Liver (tissue), 9 donors: ENCODE results near the gene SEPTIN8. TPM values are rescaled to one million over a fixed set of nuclear protein-coding genes. Genes with fewer than 3 reads are reported as not detected.

Experiments
- DNase-seq: peaks from one replicate; pipeline ENCODE4 v3.0.0-alpha.2; 2017; ENCODE audit warnings: low spot score
- H3K27ac ChIP-seq, 2 donors: one replicate each; pipeline ENCODE4 v1.7.0; 2013; ENCODE audit warnings: inconsistent platforms in 2 of 2, low read length in 2 of 2, control low read depth in 1 of 2, low read depth in 1 of 2, mild to moderate bottlenecking in 1 of 2
- H3K27me3 ChIP-seq, 4 donors: one replicate each; pipeline versions ENCODE4 v1.6.1 to v1.7.0; 2013; ENCODE audit warnings: low read length in 3 of 4, inconsistent platforms in 1 of 4, mild to moderate bottlenecking in 1 of 4, moderate library complexity in 1 of 4; ENCODE audit not compliant: control insufficient read depth in 4 of 4, insufficient read depth in 4 of 4
- H3K36me3 ChIP-seq, 4 donors: one replicate each; pipeline versions ENCODE4 v1.6.1 to v1.7.0; 2013; ENCODE audit warnings: low read length in 3 of 4, mild to moderate bottlenecking in 3 of 4, low read depth in 1 of 4, moderate library complexity in 1 of 4; ENCODE audit not compliant: control insufficient read depth in 4 of 4, insufficient read depth in 3 of 4
- H3K4me1 ChIP-seq, 4 donors: one replicate each; pipeline versions ENCODE4 v1.6.1 to v1.7.0; 2013; ENCODE audit warnings: low read length in 3 of 4, mild to moderate bottlenecking in 3 of 4, moderate library complexity in 1 of 4; ENCODE audit not compliant: control insufficient read depth in 4 of 4, insufficient read depth in 4 of 4
- H3K4me3 ChIP-seq, 3 donors: one replicate each; pipeline versions ENCODE4 v1.6.1 to v1.7.0; 2013; ENCODE audit warnings: low read length in 3 of 3, control low read depth in 1 of 3, low read depth in 1 of 3, mild to moderate bottlenecking in 1 of 3
- H3K9ac ChIP-seq, 2 donors: one replicate each; pipeline ENCODE4 v1.7.0; 2013; ENCODE audit warnings: low read length in 2 of 2, mild to moderate bottlenecking in 2 of 2, moderate library complexity in 2 of 2, control low read depth in 1 of 2, low read depth in 1 of 2
- H3K9me3 ChIP-seq, 4 donors: one replicate each; pipeline versions ENCODE4 v1.6.1 to v1.7.0; 2013; ENCODE audit warnings: low read length in 3 of 4; ENCODE audit not compliant: control insufficient read depth in 4 of 4
- EGR1 ChIP-seq, 2 donors: IDR thresholded peaks; 2 replicates each; pipeline ENCODE4 v1.6.1; 2016 to 2018; ENCODE audit warnings: antibody characterized with exemption in 2 of 2, low read depth in 2 of 2
- GABPA ChIP-seq, 2 donors: IDR thresholded peaks in 1 of 2; conservative IDR thresholded peaks in 1 of 2; 2 replicates each; pipeline ENCODE4 v1.6.1; 2016; ENCODE audit warnings: antibody characterized with exemption in 2 of 2, mild to moderate bottlenecking in 1 of 2, moderate library complexity in 1 of 2
- HNF4G ChIP-seq: IDR thresholded peaks from 2 replicates; pipeline ENCODE4 v1.6.1; 2016; ENCODE audit warnings: antibody characterized with exemption
- MAX ChIP-seq: IDR thresholded peaks from 2 replicates; pipeline ENCODE4 v1.6.1; 2016; ENCODE audit warnings: antibody characterized with exemption
- NR2F2 ChIP-seq: IDR thresholded peaks from 2 replicates; pipeline ENCODE4 v1.6.1; 2016; ENCODE audit warnings: antibody characterized with exemption
- RAD21 ChIP-seq, 2 donors: IDR thresholded peaks; 2 replicates each; pipeline ENCODE4 v1.6.1; 2016; ENCODE audit warnings: antibody characterized with exemption in 2 of 2, mild to moderate bottlenecking in 2 of 2
- YY1 ChIP-seq: IDR thresholded peaks from 2 replicates; pipeline ENCODE4 v1.6.1; 2016; ENCODE audit warnings: antibody characterized with exemption, mild to moderate bottlenecking
- ZBTB33 ChIP-seq: IDR thresholded peaks from 2 replicates; pipeline ENCODE4 v1.6.1; 2016; ENCODE audit warnings: antibody characterized with exemption
- WGBS: extraction: QIAGEN DNeasy Blood & Tissue Kit; methylation state at CpG from one replicate; pipeline ENCODE4 v1.1.7; 2013; 5-methylcytosine and 5-hydroxymethylcytosine counted together
- polyA plus RNA-seq, 2 donors: library from polyadenylated mRNA; stranded (reverse) in 1 of 2; unstranded in 1 of 2; fragments of 200-250 nt in 1 of 2; fragments of >200 nt in 1 of 2; fragmentation: Nextera tagmentation in 1 of 2; extraction: Ambion mirVana in 1 of 2; gene quantifications; one replicate each; pipeline versions ENCODE4 v1.2.1 to v1.2.3, GENCODE V29; 2013 to 2015
- total RNA-seq, 2 donors: library from RNA; depleted of rRNA; stranded (reverse); fragments of >200 nt; gene quantifications; one replicate each; pipeline ENCODE4 v1.2.3, GENCODE V29; 2014
- TF ChIP-seq, protein P1 (sequence below): IDR thresholded peaks from 2 replicates; pipeline ENCODE4 v1.6.1; 2016; ENCODE audit warnings: antibody characterized with exemption
- TF ChIP-seq, protein P2 (sequence below): fragments of 150-350 bp; IDR thresholded peaks from 2 replicates; pipeline ENCODE4 v1.5.1; 2017; ENCODE audit warnings: improper control_type of control experiment, low read depth, low read length; ENCODE audit not compliant: missing input control
- donor health status: healthy.
- donor health status: healthy.
- donor health status: healthy.
- donor health status: healthy.
- donor health status: healthy.

The SEPTIN8 gene
- total and polyA plus RNA-seq, 4 donors: 4.7 to 16.5 (median 9.8) TPM

DNA sequence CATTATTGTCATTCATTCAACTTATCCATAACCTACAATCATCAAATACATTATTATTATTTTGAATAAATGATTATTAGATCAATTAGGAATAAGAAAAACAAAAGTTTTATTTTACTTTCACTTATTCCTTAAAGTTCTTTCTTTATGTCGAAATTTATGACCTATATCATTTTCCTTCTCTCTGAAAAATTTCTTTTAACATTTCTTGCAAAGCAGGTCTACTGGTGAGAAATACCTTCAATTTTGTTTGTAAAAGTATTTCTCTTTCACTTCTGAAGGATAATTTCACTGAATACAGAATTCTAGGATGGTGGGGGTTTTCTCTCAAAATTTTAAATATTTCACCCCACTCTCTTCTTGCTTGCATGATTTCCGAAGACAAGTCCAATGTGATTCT lies 32.4 kb downstream of the SEPTIN8 start:
- H3K4me1 ChIP-seq: peaks cover 0 to 6% (median 1%) of the 10 kb centered on the region in 4 donors
- H3K9ac ChIP-seq: no peak overlapping the region
- 79% methylated on average over 2 of the region's 2 CpGs for WGBS
- H3K27ac ChIP-seq: no peak overlapping the region
- no peaks in the 10 kb centered on the region for H3K36me3 ChIP-seq
- DNase-seq: no peak
- H3K9me3 ChIP-seq: no peaks in the 10 kb centered on the region
- TF ChIP-seq ZBTB33 (no peak), YY1 (no peak), GABPA (IDR thresholded peaks at IDR 0.05 in 1 of 2, conservative IDR thresholded peaks at IDR 0.05 in 1 of 2) (no peak)
- TF ChIP-seq, protein P1, sequence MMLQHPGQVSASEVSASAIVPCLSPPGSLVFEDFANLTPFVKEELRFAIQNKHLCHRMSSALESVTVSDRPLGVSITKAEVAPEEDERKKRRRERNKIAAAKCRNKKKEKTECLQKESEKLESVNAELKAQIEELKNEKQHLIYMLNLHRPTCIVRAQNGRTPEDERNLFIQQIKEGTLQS: no peak
- H3K4me3 ChIP-seq: no peak overlapping the region
- peaks cover 0 to 5% (median 0%) of the 10 kb centered on the region in 4 donors for H3K27me3 ChIP-seq

- no peak overlapping the region for H3K9ac ChIP-seq
- H3K27me3 ChIP-seq: peaks cover 0 to 5% (median 0%) of the 10 kb centered on the region in 4 donors
- H3K9me3 ChIP-seq: no peaks in the 10 kb centered on the region
- H3K4me3 ChIP-seq: no peak overlapping the region
- no peak for TF ChIP-seq ZBTB33
- no peak for TF ChIP-seq EGR1 (IDR thresholded peaks at IDR 0.05; ENCODE audit: low read depth in 2 of 2)
- TF ChIP-seq RAD21 (IDR thresholded peaks at IDR 0.05): no peak
- TF ChIP-seq, protein P2, sequence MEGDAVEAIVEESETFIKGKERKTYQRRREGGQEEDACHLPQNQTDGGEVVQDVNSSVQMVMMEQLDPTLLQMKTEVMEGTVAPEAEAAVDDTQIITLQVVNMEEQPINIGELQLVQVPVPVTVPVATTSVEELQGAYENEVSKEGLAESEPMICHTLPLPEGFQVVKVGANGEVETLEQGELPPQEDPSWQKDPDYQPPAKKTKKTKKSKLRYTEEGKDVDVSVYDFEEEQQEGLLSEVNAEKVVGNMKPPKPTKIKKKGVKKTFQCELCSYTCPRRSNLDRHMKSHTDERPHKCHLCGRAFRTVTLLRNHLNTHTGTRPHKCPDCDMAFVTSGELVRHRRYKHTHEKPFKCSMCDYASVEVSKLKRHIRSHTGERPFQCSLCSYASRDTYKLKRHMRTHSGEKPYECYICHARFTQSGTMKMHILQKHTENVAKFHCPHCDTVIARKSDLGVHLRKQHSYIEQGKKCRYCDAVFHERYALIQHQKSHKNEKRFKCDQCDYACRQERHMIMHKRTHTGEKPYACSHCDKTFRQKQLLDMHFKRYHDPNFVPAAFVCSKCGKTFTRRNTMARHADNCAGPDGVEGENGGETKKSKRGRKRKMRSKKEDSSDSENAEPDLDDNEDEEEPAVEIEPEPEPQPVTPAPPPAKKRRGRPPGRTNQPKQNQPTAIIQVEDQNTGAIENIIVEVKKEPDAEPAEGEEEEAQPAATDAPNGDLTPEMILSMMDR: no peak
- no peak for TF ChIP-seq MAX
- no peak for DNase-seq
- no peaks in the 10 kb centered on the region for H3K36me3 ChIP-seq
- H3K27ac ChIP-seq: no peak overlapping the region
- H3K4me1 ChIP-seq: peaks cover 0 to 9% (median 2%) of the 10 kb centered on the region in 4 donors
- 90% methylated on average over 5 of the region's 5 CpGs for WGBS
These were observed 34.4 kb downstream of the SEPTIN8 start for GRCh38 chr5:132742626-132743025.

- Histone ChIP-seq H3K27me3 (peaks cover 0 to 5% (median 0%) of the 10 kb centered on the region in 4 donors), H3K9me3 (no peaks in the 10 kb centered on the region), H3K27ac (no peak overlapping the region), H3K36me3 (no peaks in the 10 kb centered on the region), H3K9ac (no peak overlapping the region), H3K4me1 (peaks cover 0 to 10% (median 3%) of the 10 kb centered on the region in 4 donors), H3K4me3 (no peak overlapping the region)
- no peak for TF ChIP-seq HNF4G
- no peak for TF ChIP-seq GABPA (IDR thresholded peaks at IDR 0.05 in 1 of 2, conservative IDR thresholded peaks at IDR 0.05 in 1 of 2)
- TF ChIP-seq NR2F2: no peak
- 91% methylated on average over 2 of the region's 2 CpGs for WGBS
- DNase-seq: no peak
These were observed 34.9 kb downstream of the SEPTIN8 start for GRCh38 chr5:132742158-132742557.
